ENCODE results near the gene RXYLT1. TPM values are rescaled to one million over a fixed set of nuclear protein-coding genes. Genes with fewer than 3 reads are reported as not detected.

The RXYLT1 gene
- total and polyA plus RNA-seq, 2 of the 8 experiments (the other 6 are each of a cell fraction or from before 2014, with no cell fraction given) = 3.8 to 10.9 TPM

- H4K20me1 ChIP-seq (replicated peaks in 1 of 2; ENCODE audit: control insufficient read depth in 1 of 2, insufficient read depth in 2 of 2, low read length in 2 of 2) = peaks cover 0 to 2% of the 10 kb centered on the region in 2 experiments
- H3K79me1 ChIP-seq (ENCODE audit: low read depth, low read length) = no peaks in the 10 kb centered on the region
- no peak overlapping the region for H3K23ac ChIP-seq (ENCODE audit: insufficient read length)
- no peaks in the 10 kb centered on the region for H3K27me3 ChIP-seq (replicated peaks in 1 of 4; ENCODE audit: control insufficient read depth in 3 of 4, extremely low read depth in 1 of 4, insufficient read depth in 3 of 4, low read length in 3 of 4)
- no peak overlapping the region for H3K56ac ChIP-seq (replicated peaks; ENCODE audit: insufficient read length, low read depth, low read length)
- H2BK5ac ChIP-seq (ENCODE audit: low read depth, low read length) = no peak overlapping the region
- H3K36me3 ChIP-seq (ENCODE audit: control insufficient read depth in 2 of 4, insufficient read depth in 4 of 4, low read length in 3 of 4) = peaks cover 0 to 2% (median 0%) of the 10 kb centered on the region in 4 experiments; a peak in 1 of 8 replicates
- DNase-seq (ENCODE audit: low read depth in 1 of 2, low spot score in 2 of 2) (no peak), FAIRE-seq (peak; percentile 79)
- no peak overlapping the region for H3K14ac ChIP-seq (ENCODE audit: insufficient read length)
- H4K91ac ChIP-seq (replicated peaks; ENCODE audit: insufficient read length, low read length) = no peak overlapping the region
- ChIA-PET POLR2A (ENCODE audit: partially characterized antibody) (no interaction called here), CTCF (ENCODE audit: partially characterized antibody) (interaction anchor here (0.7 to 2.8 kb wide), 8 partner anchors 11 to 698 kb away, joined by 3 to 12 read pairs (median 4); no protein-coding TSS in a partner anchor)
- no peak overlapping the region for H4K8ac ChIP-seq (ENCODE audit: extremely low read depth, insufficient read depth, low read length)
- no peak overlapping the region for H3K4me2 ChIP-seq (ENCODE audit: insufficient read depth in 1 of 2, low read depth in 2 of 2, low read length in 2 of 2)
- H3K9ac ChIP-seq (replicated peaks in 1 of 4; ENCODE audit: extremely low read depth in 1 of 4, low read depth in 3 of 4, low read length in 3 of 4) = no peak overlapping the region
- H3K9me3 ChIP-seq (ENCODE audit: insufficient read depth in 2 of 2, low read depth in 1 of 2, low read length in 1 of 2) = no peaks in the 10 kb centered on the region
- H2BK120ac ChIP-seq (replicated peaks; ENCODE audit: low read depth, low read length) = no peak overlapping the region
- no peak overlapping the region for H2BK20ac ChIP-seq (ENCODE audit: low read length)
- H3K4ac ChIP-seq (replicated peaks; ENCODE audit: insufficient read length, low read depth, low read length) = no peak overlapping the region
- 93% methylated on average over 6 of the region's 6 CpGs; no CpG with 5 or more reads in 1 of the 2 experiments for WGBS, 2 experiments (ENCODE audit: extremely low coverage in 1 of 2, insufficient coverage in 1 of 2, insufficient read length in 1 of 2, insufficient replicate concordance in 2 of 2, low coverage in 1 of 2, low lambda C conversion rate in 2 of 2, missing lambda C conversion rate in 1 of 2)
- H3K23me2 ChIP-seq (ENCODE audit: low read depth, low read length) = no peaks in the 10 kb centered on the region; the same call in 1 of the 2 replicates
- no peak overlapping the region for H2BK12ac ChIP-seq (ENCODE audit: low read depth, low read length)
- H3K27ac ChIP-seq (ENCODE audit: low read depth, low read length) = no peak overlapping the region
- H4K5ac ChIP-seq (ENCODE audit: insufficient read length, low read depth, low read length) = no peak overlapping the region
- no peak overlapping the region for H3K4me3 ChIP-seq (ENCODE audit: extremely low read depth in 1 of 4, insufficient read depth in 2 of 4, low read depth in 3 of 4, low read length in 4 of 4)
- H2BK15ac ChIP-seq (ENCODE audit: low read length) = no peak overlapping the region
- TF ChIP-seq RAD21 (IDR thresholded peaks at IDR 0.05 in 1 of 2, conservative IDR thresholded peaks at IDR 0.05 in 1 of 2; ENCODE audit: low read depth in 2 of 2, low read length in 2 of 2) = peak; percentile 61 to 65
- TF ChIP-seq CREB1 (IDR thresholded peaks at IDR 0.05) = no peak
- TF ChIP-seq, protein P1, sequence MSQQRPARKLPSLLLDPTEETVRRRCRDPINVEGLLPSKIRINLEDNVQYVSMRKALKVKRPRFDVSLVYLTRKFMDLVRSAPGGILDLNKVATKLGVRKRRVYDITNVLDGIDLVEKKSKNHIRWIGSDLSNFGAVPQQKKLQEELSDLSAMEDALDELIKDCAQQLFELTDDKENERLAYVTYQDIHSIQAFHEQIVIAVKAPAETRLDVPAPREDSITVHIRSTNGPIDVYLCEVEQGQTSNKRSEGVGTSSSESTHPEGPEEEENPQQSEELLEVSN (IDR thresholded peaks at IDR 0.05) = no peak
- peak in 2 of 3 experiments; percentile 17 to 32; a peak in 2 of 4 replicates for TF ChIP-seq CTCF (IDR thresholded peaks at IDR 0.05; ENCODE audit: control extremely low read depth in 1 of 3, insufficient read depth in 1 of 3, low read depth in 1 of 3, low read length in 3 of 3)
- TF ChIP-seq HDAC6 (IDR thresholded peaks at IDR 0.05; ENCODE audit: low read depth, low read length) = no peak
- TF ChIP-seq GTF2F1 (IDR thresholded peaks at IDR 0.05; ENCODE audit: borderline replicate concordance, low read depth, low read length) = no peak
- no peak overlapping the region for H3K18ac ChIP-seq (ENCODE audit: extremely low read depth, low read length)
- H3K79me2 ChIP-seq (ENCODE audit: control insufficient read depth in 1 of 2, insufficient read depth in 2 of 2, low read length in 2 of 2) = no peaks in the 10 kb centered on the region
- H2AFZ ChIP-seq (ENCODE audit: low read length) = no peak overlapping the region
- H3K4me1 ChIP-seq (replicated peaks in 1 of 4; ENCODE audit: control insufficient read depth in 3 of 4, insufficient read depth in 4 of 4, low read length in 3 of 4) = no peaks in the 10 kb centered on the region
- H2AK5ac ChIP-seq (ENCODE audit: low read depth, low read length) = no peak overlapping the region
These were observed 22.4 kb downstream of the RXYLT1 start for GRCh38 chr12:63802012-63802608.
